Panc1 (cell line): Measurements from ENCODE around the gene MOB1B. TPM values are rescaled to one million over a fixed set of nuclear protein-coding genes. Genes with fewer than 3 reads are reported as not detected.

ENCODE experiments used
- ATAC-seq: fragments of 200-7000 bp; cut with Tn5 transposase; 2 replicates; pipeline ENCODE4 v1.9.1; 2020; ENCODE audit warnings: mild to moderate bottlenecking, moderate library complexity
- BruUV-seq: library from RNA; stranded (reverse); fragments of 400-500 nt; replicated peaks from 2 replicates; lab custom pipeline; 2021; lab: Mats Ljungman, UMichigan
- CTCF ChIA-PET: fragments of 300-600 bp; sonication (Branson Sonifier 250); formaldehyde crosslinking; loops from one replicate; lab custom pipeline; 2022; ENCODE audit warnings: antibody characterized with exemption; lab: Charles Lee
- POLR2A ChIA-PET: fragments of 300-600 bp; sonication (Branson Sonifier 250); formaldehyde crosslinking; loops from one replicate; lab custom pipeline; 2022; ENCODE audit warnings: antibody characterized with exemption; lab: Charles Lee
- DNase-seq: peaks from one replicate; pipeline ENCODE4 v3.0.0-alpha.2; 2010; ENCODE audit warnings: low read depth, low spot score
- H3K27ac ChIP-seq: 2 replicates; pipeline ENCODE4 v1.5.1; 2011; ENCODE audit warnings: mild to moderate bottlenecking, low read length, inconsistent platforms
- H3K27me3 ChIP-seq: fragments of 200-500 bp; sonication (Bioruptor generic); 2 replicates; pipeline ENCODE4 v1.6.0; 2014; ENCODE audit warnings: low read length, inconsistent platforms; ENCODE audit not compliant: control insufficient read depth, insufficient read depth
- H3K36me3 ChIP-seq: fragments of 200-500 bp; sonication (Bioruptor generic); 2 replicates; pipeline ENCODE4 v1.5.1; 2014; ENCODE audit warnings: inconsistent platforms, mild to moderate bottlenecking, low read length, moderate library complexity; ENCODE audit not compliant: control insufficient read depth, insufficient read depth
- H3K4me1 ChIP-seq: 2 replicates; pipeline ENCODE4 v1.5.1; 2011; ENCODE audit warnings: inconsistent platforms, mild to moderate bottlenecking, low read length, moderate library complexity; ENCODE audit not compliant: control insufficient read depth, insufficient read depth
- H3K4me3 ChIP-seq, 2 experiments: 2 replicates each; pipeline ENCODE4 v1.5.1; 2011 to 2012; ENCODE audit warnings: low read depth in 2 of 2, low read length in 2 of 2, mild to moderate bottlenecking in 2 of 2, inconsistent platforms in 1 of 2, moderate library complexity in 1 of 2
- H3K9me3 ChIP-seq: fragments of 200-500 bp; sonication (Bioruptor generic); 2 replicates; pipeline ENCODE4 v1.5.1; 2014; ENCODE audit warnings: low read depth, mild to moderate bottlenecking, inconsistent platforms, low read length, moderate library complexity; ENCODE audit not compliant: control insufficient read depth, insufficient read depth
- POLR2AphosphoS5 ChIP-seq: IDR thresholded peaks from 2 replicates; pipeline ENCODE4 v1.6.1; 2012; ENCODE audit warnings: mild to moderate bottlenecking, low read depth, low read length, moderate library complexity
- SIN3A ChIP-seq: IDR thresholded peaks from 2 replicates; pipeline ENCODE4 v1.6.1; 2012; ENCODE audit warnings: low read depth, mild to moderate bottlenecking, low read length, moderate library complexity, borderline replicate concordance; ENCODE audit not compliant: insufficient read depth
- TCF7L2 ChIP-seq: IDR thresholded peaks from 2 replicates; pipeline ENCODE4 v1.6.1; 2011; ENCODE audit warnings: mild to moderate bottlenecking, low read depth, low read length, inconsistent platforms
- in situ Hi-C: cut with HindIII; loops from 2 replicates; pipeline ENCODE4 v1.10.0; 2016; ENCODE audit warnings: low sequenced_read_pairs, low pct_unique_long_range_greater_than_20kb
- intact Hi-C: fragments of 100-400 bp; cut with micrococcal nuclease; formaldehyde crosslinking; loops from one replicate; pipeline ENCODE4 v1.10.0; 2022; ENCODE audit not compliant: unreplicated experiment
- total RNA-seq: library from RNA; stranded (reverse); gene quantifications from one replicate; pipeline ENCODE4 v1.2.1, GENCODE V29; 2021; ENCODE audit not compliant: unreplicated experiment
- TF ChIP-seq, protein P1 (sequence below): fragments of 450-650 bp; IDR thresholded peaks from 2 replicates; pipeline ENCODE4 v1.5.1; 2017; ENCODE audit warnings: mild to moderate bottlenecking
- TF ChIP-seq, protein P2 (sequence below), 2 experiments: IDR thresholded peaks; 2 replicates each; pipeline ENCODE4 v1.6.1; 2011 to 2012; ENCODE audit warnings: low read depth in 2 of 2, control low read depth in 1 of 2, low read length in 1 of 2, mild to moderate bottlenecking in 1 of 2, moderate library complexity in 1 of 2; ENCODE audit not compliant: insufficient read depth in 1 of 2

MOB1B gene
- total RNA-seq, 1 experiment from 2014 or later, result 20.1 TPM

DNA sequence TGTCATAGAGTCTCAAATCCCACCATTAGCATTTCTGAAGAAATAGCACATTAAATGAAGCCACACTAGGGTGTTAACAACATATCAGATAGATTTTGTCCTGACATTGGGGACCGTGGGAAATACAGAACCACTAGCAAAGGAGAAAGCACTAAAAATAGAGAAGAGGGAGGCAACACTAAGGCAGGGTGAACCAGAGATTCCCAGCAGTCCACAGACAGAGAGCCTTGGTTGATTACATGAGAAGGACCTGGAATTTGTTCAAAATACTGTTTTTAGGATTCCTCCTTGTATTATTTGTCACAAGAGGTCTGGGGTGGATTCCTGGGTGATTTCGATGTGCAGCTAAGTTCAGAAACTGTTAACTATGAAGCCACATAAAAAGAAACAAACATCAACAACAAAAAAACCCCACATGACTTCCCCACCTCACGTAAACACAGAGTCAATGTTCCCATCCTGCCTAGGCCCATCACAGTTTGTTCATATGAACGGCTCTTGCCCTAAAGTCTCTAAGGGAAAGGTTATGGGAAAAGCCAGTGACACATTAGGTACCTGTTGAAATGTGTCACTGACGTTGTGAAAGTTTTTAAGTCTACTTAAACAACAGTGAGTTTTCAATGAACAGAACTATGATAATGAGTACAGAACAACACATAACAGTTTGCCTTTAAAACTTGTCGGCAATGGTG, 38.9 kb upstream of the MOB1B start:
- ChIA-PET POLR2A (no interaction called here), CTCF (no interaction called here)
- BruUV-seq, result no TSS peak
- intact Hi-C loops (no loop called here), in situ Hi-C loops (no loop called here)
- ATAC-seq (no peak), DNase-seq (no peak)
- H3K36me3 ChIP-seq, result no peaks in the 10 kb centered on the region
- no peak overlapping the region for H3K4me3 ChIP-seq
- H3K4me1 ChIP-seq, result no peaks in the 10 kb centered on the region
- no peaks in the 10 kb centered on the region for H3K9me3 ChIP-seq
- no peaks in the 10 kb centered on the region for H3K27me3 ChIP-seq
- H3K27ac ChIP-seq, result no peak overlapping the region
- no peak for TF ChIP-seq TCF7L2
- TF ChIP-seq, protein P1, sequence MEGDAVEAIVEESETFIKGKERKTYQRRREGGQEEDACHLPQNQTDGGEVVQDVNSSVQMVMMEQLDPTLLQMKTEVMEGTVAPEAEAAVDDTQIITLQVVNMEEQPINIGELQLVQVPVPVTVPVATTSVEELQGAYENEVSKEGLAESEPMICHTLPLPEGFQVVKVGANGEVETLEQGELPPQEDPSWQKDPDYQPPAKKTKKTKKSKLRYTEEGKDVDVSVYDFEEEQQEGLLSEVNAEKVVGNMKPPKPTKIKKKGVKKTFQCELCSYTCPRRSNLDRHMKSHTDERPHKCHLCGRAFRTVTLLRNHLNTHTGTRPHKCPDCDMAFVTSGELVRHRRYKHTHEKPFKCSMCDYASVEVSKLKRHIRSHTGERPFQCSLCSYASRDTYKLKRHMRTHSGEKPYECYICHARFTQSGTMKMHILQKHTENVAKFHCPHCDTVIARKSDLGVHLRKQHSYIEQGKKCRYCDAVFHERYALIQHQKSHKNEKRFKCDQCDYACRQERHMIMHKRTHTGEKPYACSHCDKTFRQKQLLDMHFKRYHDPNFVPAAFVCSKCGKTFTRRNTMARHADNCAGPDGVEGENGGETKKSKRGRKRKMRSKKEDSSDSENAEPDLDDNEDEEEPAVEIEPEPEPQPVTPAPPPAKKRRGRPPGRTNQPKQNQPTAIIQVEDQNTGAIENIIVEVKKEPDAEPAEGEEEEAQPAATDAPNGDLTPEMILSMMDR, result no peak
- no peak for TF ChIP-seq POLR2AphosphoS5
- TF ChIP-seq, protein P2, sequence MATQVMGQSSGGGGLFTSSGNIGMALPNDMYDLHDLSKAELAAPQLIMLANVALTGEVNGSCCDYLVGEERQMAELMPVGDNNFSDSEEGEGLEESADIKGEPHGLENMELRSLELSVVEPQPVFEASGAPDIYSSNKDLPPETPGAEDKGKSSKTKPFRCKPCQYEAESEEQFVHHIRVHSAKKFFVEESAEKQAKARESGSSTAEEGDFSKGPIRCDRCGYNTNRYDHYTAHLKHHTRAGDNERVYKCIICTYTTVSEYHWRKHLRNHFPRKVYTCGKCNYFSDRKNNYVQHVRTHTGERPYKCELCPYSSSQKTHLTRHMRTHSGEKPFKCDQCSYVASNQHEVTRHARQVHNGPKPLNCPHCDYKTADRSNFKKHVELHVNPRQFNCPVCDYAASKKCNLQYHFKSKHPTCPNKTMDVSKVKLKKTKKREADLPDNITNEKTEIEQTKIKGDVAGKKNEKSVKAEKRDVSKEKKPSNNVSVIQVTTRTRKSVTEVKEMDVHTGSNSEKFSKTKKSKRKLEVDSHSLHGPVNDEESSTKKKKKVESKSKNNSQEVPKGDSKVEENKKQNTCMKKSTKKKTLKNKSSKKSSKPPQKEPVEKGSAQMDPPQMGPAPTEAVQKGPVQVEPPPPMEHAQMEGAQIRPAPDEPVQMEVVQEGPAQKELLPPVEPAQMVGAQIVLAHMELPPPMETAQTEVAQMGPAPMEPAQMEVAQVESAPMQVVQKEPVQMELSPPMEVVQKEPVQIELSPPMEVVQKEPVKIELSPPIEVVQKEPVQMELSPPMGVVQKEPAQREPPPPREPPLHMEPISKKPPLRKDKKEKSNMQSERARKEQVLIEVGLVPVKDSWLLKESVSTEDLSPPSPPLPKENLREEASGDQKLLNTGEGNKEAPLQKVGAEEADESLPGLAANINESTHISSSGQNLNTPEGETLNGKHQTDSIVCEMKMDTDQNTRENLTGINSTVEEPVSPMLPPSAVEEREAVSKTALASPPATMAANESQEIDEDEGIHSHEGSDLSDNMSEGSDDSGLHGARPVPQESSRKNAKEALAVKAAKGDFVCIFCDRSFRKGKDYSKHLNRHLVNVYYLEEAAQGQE (IDR thresholded peaks at IDR 0.05; ENCODE audit: insufficient read depth in 1 of 2, low read depth in 2 of 2, low read length in 1 of 2), result no peak
- no peak for TF ChIP-seq SIN3A

DNA sequence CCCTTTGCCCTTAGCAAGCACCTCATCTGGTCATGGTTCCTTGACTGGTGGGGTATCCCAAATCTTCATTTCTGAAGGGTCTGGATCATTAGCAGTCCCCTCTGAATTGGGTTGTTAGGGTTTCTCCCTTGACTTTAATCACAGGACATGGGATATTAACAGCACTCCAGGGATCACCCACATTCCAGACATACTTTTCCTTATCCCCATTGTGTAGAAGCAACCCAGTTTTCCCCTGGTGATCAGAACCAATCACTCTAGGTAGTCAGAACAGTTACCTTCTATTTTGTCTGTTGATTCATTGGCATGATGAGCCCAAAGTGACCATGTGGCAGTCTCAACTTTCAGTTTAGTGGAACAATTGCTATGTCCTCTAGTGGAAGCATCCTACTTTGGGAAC, 33.4 kb upstream of the MOB1B start:
- Histone ChIP-seq H3K4me1 (no peaks in the 10 kb centered on the region), H3K27me3 (no peaks in the 10 kb centered on the region), H3K4me3 (no peak overlapping the region), H3K27ac (no peak overlapping the region), H3K9me3 (no peaks in the 10 kb centered on the region), H3K36me3 (no peaks in the 10 kb centered on the region)
- in situ Hi-C loops, result no loop called here
- ATAC-seq, result no peak
- no TSS peak for BruUV-seq
- ChIA-PET POLR2A (no interaction called here), CTCF (no interaction called here)
- intact Hi-C loops, result no loop called here
- TF ChIP-seq SIN3A, result no peak
- no peak for TF ChIP-seq TCF7L2
- no peak for TF ChIP-seq POLR2AphosphoS5
- TF ChIP-seq, protein P1, result no peak
- TF ChIP-seq, protein P2 (IDR thresholded peaks at IDR 0.05; ENCODE audit: insufficient read depth in 1 of 2, low read depth in 2 of 2, low read length in 1 of 2), result no peak
- no peak for DNase-seq
